Stimulated activated CD4-positive, alpha-beta T cell treated with anti-CD3 and anti-CD28 coated beads, Interleukin-4, amount 100 ng/mL, for 1 hour (primary cell): Measurements from ENCODE around the gene IFT20.
A peak's percentile ranks its signal among the peaks of the same experiment; 100 is the strongest.

Experiments used
- DNase-seq: peaks from one replicate; pipeline ENCODE4 v3.0.0-alpha.2; 2020

Gene IFT20

DNA sequence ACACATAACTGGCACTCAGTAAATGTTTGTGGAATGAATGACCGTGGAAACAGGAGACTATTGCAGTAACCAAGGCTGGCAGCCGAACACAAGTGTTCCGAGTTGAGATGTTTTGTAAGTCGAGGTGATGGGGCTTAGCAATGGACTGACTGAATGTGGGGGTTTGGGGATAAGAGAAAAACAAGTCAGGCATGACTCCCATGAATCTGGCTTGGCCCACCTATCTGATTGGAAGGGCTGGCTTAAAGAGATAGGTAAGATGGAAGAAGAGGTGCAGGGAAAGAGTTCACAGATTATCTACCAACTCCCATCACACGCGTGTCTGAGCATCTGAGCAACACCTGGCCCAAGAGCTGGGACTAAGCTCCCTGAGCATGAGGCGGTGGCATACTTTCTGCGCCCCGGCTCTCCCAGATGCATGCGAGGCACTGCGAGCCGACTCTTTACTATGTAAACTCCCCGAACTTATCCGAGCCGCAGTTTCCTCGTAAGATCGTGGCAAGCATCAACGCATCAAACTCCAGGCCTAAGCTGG lies 539 bp downstream of the IFT20 start:
- no peak for DNase-seq

DNA sequence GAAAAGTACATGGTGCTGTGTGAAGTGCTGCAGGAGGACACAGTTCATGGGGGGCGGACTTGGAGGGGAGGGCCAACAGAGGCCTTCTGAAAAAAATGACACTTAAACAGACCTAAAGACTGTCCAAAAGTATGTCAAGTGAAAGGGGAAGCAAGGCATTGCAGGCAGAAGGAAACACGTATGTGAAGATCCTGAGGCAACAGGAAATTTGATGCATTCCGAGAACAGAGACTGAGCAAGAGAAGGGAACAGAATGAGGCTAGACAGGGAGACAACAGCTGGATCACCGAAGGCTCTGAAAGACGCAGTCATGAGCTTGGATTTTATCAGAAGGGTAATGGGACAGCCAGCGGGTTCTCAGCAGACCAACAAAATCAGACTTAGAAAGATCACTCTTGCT lies 1.1 kb downstream of the IFT20 start:
- no peak for DNase-seq

DNA sequence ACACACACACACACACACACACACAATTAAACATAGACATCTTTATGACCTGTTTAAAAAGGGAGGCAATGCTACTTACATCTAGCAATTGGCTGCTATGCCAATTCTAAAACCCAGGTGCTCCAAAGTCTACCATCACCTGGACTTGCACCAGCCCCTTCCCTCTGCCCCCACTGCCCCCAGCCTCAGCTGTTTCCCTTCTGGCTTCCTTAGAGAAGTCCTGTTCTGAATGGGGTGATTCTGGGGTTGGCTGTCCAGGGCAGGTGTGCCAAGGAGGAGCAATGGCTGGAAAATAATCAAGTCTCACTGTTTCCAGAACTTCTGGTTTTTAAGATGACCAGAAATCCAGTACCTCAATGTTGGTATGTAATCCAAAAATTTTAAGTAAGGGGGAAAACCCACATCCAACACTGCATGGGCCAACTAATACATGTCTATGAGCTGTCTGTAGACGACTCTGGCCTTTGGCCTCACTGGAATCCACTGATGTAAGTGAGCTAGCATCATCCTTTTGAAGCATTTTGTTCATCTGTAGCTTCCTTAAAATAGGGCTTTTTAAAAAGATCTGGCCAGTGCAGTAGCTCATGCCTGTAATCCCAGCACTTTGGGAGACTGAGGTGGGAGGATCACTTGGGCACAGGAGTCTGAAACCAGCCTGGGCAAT lies 2.1 kb downstream of the IFT20 start:
- DNase-seq = no peak

DNA sequence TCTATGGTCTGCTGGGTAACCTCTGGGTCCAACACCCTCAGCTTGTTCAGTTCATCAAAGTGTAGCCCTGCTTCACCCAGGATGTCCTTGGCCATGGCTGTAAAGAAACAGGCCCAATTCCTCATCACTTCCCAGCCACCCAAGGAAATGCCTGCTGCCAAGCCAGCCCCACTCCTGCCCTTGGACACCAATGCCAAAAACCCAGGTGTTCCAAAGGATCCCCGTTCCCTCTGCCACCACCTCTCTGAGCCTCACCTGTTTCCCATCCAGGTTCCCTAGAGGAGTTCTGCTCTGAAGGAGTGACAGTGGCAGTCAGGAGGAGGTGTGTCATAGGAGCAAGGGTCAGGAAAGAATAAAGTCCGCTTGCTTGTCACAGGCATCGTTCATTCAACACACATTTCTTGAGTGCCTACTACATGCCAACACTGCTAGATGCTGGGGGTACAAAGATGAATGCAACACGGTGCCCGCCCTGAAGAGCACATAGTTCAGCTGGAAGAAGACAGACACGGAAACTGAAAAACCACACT lies 3.3 kb downstream of the IFT20 start:
- DNase-seq = no peak

DNA sequence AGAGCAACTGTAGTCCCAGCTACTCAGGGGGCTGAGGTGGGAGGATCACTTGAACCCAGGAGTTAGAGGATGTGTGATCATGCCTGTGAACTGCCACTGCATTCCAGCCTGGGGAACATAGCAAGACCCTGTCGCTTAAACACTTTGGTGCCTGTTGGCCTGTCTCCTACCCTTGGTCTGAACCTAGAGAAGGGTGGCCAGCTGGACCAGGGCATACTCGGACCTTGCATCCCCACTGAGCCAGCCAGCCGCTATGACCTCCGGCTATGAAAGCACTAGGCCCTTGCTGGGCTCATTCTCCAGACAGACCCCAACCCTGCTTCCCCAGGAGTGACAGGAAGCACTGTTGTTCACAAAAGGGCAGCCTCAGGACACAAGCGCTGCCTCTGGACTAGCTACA lies 4.6 kb downstream of the IFT20 start:
- no peak for DNase-seq

DNA sequence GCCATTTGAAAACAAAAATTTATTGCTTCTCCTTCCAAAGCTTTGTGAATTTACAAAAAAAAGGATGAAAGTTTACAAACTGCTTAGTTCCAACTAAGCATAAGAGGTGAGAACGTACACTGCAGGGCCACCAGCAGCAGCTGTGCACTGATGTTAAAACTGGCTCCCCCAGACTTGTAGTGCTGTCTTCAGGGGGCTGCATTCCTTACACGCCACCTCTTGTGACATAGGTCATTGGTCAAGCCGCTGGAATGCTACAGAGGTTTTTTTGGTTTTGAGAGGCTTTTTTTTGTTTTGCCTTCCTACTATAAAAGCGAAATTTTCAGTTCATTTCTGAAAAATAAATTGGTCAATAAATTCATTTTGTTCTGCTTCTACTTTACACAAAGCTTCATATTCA lies 6.9 kb downstream of the IFT20 start:
- DNase-seq = no peak

DNA sequence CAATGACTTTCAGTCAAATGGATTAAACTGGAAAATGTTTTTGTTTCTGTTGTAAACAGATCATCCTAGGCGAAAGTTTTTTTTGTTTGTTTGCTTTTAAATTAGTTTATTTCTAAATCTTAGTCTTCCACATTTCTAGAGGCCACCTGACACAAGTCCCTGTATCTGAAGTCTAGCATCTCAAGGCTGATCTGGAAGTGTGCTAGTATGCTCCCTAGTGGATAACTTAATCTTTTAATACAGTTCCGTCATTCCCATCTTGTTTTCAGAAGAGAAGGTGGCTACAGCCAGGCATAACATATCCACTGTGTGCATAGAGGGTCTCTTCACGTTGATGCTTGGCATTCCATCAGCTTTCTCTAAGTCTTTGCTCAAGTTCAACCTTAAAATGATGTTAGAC lies 7.6 kb downstream of the IFT20 start:
- no peak for DNase-seq

DNA sequence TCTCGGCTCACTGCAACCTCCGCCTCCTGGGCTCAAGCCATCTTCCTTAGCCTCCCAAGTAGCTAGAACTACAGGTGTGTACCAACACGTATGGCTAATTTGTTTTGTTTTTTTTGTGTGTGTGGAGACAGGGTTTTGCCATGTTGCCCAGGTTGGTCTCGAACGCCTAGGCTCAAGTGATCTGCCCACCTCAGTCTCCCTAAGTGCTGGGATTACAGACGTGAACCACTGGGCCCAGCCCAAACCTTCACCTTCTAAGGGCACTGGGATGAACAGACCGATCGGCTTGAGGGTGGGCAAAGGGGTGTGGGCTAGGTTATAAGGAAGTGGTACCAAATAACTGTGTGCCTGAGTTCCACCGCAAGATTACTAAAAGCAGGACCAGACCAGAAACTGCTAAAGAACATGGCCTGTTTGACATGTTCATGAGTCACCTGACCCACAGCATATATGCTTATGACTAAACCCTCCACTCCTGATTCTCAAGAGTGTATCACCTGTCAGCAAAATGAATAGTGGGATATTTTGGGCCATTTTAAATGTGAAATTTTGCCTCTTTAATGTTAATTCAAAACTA lies 8.2 kb downstream of the IFT20 start:
- no peak for DNase-seq

DNA sequence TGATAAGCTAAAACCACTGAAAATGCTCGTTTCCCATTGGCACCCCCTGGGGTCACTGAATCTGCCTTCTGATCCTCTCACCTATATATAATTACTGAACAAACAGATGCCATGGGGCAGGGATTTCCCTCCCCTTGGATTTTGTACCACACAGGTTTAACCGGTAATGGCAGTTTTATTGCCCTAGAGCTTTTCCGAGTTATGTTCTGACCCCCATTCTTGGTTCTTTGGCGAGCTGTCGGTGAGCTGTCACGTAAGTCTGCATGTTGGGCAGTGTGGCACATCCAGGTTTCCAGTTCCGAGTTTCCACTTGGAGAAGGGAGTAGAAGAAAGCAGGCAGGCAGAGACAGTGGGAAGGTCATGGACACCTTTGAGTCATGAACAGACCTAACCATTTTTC lies 9.2 kb downstream of the IFT20 start:
- no peak for DNase-seq

DNA sequence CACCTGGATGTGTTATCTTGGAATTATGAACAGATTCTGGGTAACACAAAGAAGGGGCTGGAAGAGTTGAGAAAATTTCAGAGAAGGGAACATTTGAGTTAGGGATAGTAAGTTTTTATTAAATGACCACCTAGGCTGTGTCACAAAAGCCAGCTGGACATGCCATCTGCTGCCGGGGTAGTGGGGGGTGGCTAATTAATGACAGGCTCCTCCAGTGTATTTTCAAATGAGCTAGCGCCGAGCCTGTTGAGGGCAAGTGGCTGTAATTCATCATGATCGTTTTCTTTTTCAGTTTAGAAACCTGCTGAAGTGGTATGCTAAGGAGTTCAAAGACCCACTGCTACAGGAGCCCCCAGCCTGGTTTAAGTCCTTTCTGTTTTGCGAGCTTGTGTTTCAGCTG lies 10.1 kb downstream of the IFT20 start:
- no peak for DNase-seq

DNA sequence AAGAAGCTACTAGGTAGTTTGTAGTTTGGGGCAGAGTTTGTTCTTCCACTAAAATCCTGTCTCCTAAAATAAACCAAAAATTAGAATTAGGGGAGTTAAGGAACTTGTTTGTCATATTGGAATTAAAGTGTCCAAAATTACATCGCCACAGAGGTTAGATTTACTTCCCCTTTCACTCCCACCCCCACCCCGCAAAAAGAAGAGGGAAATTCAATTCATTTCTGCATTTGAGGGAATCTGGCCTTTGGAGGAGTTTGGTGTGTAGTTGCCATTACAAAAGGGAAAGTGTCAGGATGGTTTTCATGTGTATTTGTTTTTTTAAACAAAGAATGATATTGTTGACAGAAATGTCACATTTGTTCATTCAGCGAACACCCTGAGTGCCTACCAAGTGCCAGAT lies 10.5 kb downstream of the IFT20 start:
- DNase-seq = no peak

DNA sequence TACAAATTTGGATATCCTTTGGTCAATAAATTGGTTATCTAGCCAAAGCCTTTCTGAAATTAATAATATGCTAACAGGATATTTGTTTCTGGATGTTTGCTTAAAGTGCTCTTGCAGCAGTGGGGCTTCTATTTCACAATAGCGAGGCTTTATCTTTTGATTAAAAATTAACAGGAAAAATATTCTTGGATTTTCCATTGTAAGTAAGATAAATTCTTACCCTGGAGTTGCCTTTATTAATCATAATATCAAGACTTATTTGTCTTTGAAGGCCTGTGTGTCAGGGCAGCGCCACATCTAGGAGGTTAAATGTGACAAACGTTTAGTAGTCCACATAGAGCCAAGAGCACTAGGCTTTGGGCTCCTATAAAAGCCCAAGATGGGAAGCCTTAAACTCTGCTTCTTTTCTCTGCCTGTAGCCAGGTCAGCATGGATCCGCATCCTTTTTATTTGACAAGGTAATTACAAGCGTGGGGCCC lies 11.0 kb downstream of the IFT20 start:
- DNase-seq = no peak

DNA sequence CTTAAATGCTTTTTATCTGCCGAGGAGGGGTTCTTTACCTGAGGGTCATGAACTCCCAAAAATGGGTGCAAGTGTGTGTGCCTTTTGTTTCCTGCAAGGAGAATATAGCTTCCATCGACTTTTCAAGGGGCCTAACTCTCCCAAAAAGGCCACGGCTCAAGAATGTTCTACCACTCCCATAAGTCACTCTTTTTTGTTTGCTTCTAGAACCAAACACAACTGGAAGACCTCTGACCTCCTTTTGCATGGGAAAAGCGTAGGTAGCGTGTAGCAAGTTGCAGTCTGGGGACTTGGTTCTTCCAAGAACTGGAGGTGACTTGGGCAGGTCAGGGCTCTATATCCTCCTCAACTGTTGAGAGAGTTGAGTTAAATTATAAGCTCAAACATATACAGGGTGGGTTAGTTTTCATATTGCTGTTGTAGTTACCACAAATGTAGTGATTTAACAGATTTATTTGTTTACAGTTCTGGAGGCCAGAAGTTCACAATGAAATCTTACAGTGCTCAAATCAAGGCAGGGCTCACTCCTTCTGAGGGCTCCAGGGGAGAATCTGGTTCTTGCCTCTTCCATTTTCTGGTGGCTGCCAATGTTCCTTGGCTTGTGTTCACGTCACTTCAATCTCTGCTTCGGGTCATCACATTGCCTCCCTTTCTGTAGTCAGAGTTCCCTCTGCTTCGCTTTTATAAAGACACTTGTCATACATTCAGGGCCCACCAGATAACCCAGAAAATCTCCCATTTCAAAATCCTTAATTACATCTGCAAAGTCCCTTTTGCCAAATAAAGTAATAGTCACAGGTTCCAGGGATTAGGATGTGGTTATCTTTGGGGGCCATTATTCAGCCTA lies 14.8 kb downstream of the IFT20 start:
- DNase-seq = no peak

DNA sequence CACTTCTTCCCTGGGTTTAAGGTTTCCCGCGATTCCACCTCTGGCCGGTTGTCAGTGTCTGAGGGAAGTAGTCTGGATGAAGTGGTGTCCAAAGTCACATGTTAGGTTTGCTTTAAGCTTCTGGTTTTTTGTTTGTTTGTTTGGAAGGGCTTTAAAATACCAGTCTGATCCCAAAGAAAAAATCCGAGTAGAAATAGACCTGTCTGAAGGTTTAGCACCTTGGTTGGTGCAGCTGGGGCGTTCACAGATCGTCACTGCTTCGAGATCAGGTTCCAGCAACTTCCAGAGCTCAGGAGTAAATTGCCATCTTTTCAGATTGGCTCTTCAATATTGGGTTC lies 15.7 kb downstream of the IFT20 start:
- DNase-seq = no peak

DNA sequence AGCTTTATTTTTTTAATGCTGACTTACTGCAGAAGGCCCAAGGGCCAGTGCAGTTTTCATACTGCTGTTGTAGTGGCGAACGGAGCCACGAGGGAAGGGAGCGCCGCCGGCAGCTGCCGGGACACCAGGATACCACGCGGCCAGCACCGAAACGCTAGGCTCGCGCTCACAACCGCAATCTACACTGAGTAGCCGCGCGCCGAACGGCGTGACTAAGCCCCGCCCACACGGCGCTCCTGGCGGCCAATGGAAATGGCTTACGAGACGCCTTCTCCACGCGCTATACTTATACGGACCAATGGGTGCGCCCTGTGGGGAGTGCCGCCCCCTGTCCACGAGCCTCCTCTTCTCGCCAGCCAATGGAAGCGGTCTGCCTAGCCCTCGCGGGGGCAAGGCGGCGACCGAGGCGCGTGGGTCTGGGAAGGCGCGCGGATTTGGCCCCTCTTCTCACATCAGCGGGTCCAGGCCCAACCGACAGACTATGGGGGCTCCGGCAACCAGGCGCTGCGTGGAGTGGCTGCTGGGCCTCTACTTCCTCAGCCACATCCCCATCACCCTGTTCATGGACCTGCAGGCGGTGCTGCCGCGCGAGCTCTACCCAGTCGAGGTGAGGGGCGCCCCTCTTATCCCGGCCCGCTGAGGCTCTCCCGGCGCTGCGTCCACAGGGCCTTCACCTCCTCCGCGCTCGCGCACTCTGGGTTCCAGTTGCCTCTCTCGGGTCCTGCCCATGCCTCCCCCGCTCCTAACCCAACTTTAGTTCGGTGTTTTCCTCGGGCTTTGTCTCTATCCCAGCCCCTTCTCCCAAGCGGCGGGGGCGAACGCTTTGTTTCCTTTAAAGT lies 16.3 kb downstream of the IFT20 start, which contains the start of gene TMEM97:
Gene TMEM97 (plus strand): TSS at position 442 of the 839 bp plus-strand sequence. CDS start 40 bp downstream, at position 482.
- DNase-seq = peak; percentile 95

DNA sequence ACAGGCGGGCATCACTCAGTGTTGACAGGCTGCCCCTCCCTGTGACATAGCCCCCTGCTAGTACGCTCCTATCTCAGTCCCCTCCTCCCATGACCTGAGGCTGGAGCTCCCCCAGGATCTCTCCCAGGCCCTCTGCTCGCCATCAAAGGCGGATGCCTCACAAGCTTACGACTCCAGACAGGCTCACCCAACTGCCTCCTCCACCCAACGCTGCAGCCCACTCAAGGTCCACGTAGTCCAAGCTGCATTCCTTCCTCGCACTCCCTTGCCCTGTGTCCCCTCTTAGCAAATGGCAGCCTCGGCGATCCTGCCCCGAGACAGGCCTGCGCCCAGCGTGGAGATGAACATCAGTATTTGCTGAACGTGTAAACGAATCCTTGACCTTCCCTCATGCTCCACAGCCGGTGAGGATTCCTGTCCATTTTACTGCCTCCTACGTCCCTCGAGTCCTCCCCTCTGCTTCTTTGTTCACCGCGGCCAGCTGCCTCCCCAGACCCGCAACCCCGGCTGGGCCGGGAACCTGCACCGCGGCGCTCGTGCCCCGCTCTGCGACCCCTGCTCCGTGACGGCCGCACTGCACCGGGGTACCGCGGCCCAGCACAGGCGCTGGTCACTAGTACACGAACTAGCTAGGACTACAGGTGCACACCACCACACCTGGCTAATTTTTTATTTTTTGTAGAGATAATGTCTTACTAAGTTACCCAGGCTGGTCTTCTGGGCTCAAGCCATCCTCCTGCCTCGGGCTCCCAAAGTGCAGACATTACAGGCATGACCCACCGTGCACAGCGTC lies 17.1 kb downstream of the IFT20 start:
- no peak for DNase-seq

DNA sequence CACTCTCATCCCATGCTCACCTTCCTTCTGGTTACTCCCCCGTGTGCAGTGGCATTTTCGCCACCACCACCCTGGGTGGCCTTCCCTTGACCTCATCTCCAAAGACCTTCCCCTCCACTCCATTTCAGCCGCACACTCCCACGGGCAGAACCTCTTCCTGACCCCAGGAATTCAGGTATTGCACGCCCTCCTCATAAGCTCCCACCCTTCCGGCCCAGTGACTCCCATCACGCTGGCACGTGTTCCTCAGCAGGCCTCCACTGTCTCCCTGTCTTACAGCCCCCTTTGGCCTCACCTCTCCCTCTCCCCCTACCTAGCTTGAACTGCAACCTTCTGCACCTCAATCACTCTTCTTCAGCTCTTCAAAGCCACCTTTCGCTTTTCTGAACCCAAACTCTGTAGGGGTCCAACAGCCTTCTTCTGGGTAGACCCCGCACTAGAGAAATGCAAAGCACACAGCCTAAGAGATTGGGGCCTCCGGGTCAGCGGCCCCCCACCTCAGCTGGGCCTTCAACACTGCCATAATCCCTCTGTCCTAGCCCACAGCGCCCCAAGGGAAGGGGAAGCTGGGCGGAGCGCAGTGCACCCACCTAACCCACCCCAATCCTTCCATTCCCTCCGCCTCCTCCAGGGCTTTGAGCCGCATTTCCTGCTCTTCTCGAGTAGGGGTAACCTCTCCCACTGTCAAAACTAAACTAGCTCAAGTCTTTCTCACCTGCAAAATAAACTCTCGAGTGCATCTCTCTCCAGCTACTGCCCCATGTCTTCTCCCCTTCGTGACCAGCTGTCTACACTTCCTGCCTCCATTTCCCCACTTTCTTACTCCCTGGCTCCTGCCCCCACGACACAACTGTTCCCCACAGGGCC lies 17.9 kb downstream of the IFT20 start:
- no peak for DNase-seq

DNA sequence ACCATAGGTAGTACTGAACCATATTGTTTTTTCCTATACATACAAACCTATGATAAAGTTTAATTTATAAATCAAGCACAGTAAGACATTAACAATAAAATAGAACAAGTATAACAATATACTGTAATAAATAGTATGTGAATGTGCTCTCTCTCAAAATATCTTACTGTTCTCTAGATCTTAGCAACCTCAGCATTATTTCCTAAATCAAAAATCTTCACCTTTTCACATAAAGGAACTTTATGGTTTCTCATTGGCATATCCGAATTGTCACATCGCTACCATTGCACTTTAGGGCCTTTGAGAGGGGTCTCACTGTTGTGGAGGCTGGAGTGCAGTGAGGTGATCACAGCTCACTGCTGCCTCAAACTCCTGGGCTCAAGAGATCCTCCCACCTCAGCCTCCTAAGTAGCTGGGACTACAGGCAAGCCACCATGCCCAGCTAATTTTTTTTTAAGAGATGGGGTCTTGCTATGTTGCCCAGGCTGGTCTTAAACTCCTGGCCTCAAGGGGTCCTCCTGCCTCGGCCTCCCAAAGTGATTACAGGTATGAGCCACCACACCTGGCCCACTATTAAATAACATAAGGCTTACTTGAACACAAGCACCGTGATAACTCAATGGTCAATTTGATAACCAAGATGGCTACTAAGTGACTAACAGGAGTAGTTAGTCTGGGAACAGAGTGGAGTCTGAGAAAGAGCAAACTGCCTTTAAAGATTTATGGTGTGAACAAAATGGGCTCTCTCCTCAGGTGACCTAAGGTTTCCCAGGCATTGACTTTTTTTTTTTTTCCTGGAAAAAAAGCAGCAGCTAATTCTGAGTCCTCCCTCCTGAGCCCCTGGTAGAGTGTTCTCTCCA lies 19.2 kb downstream of the IFT20 start:
- DNase-seq = no peak

DNA sequence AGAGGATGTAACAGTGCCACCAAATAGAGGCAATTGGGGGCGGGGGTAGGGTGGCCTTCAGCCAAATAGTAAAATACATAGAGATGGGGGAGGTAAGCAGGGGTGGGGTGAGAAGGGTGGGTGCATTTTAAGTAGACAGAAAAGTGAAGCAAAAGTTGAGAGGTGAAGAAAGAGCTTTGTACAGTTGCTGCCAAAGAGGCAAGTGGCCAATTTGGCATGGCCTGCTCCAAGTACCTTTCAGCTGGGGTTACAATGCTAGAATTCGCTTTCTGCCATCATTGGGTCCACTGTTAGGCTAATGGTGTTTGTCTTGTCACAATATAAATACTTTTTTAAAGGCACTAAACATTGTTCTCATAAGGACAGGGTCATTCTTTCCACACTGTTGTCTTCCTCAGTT lies 21.4 kb downstream of the IFT20 start:
- DNase-seq = no peak

DNA sequence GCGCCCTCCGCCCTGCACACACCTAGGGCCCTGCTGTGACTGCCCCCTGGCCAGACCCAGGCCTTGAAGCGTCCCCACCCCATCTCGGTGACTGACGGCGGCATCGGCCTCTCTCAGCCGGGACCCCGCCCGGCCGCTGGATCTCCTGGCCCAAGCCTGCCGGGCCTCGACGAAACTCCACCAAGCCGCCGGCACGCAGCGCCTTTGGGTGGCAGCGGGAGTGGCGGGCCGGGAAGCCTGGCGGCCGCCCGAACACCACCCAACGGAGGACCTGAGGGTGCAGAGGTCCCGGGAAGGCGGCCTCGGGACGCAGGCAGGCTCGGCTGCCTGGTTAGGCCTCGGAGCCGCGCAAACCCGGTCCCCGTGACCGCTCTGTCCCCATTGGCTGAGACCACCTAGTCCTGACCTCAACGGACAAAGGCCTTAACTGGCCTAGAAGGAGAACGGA lies 28.3 kb downstream of the IFT20 start:
- DNase-seq = no peak
